Gastroesophageal sphincter (tissue), 3 donors: ENCODE measurements around the gene SH2D3A.
A peak's percentile ranks its signal among the peaks of the same experiment; 100 is the strongest.

Experiments
- EP300 ChIP-seq: sonication (generic); formaldehyde crosslinking; IDR thresholded peaks from one replicate; pipeline ENCODE4 v1.6.1; 2017; ENCODE audit warnings: antibody characterized with exemption, mild to moderate bottlenecking
- POLR2A ChIP-seq, 2 donors: fragments of 450-650 bp; IDR thresholded peaks; one replicate each; pipeline ENCODE4 v1.6.1; 2017; ENCODE audit warnings: antibody characterized with exemption in 2 of 2, mild to moderate bottlenecking in 2 of 2, moderate library complexity in 1 of 2
- TF ChIP-seq, protein P1 (sequence below), 4 experiments: fragments of 200-600 bp in 2 of 4; fragments of 450-650 bp in 2 of 4; sonication (generic) in 1 of 4; IDR thresholded peaks; one replicate each; pipeline ENCODE4 v1.5.1; 2017 to 2019; ENCODE audit warnings: antibody characterized with exemption in 4 of 4, mild to moderate bottlenecking in 2 of 4, moderate library complexity in 2 of 4

DNA sequence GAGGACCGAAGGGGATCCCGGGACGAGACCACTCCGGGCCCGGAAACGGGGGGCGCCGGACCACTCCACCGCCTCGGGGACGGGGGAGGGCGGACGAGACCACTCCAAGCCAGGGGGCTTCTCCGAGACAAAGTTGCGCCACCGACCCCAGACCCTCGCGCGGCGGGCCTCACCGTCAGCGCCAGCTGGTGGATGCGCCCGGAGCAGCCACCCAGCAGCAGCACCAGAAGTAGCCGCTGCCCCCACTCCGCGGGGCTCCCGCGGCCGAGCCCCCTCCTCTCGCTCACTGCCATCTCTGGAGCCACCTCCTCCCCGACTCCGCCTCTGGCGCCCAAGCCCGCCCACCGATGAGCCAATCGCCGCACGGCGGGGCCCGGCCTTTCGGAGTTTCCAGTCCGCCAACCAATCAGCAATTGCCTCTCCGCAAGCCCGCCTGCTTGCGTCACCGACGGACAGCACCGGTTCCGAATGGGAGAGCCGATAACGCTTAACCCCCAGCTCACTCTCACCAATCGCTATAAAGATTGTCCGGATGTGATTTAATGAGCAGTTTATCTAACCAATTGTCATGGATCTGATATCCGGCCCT, 29.9 kb downstream of the SH2D3A start, which contains the start of gene GPR108:
- TF ChIP-seq, protein P1, sequence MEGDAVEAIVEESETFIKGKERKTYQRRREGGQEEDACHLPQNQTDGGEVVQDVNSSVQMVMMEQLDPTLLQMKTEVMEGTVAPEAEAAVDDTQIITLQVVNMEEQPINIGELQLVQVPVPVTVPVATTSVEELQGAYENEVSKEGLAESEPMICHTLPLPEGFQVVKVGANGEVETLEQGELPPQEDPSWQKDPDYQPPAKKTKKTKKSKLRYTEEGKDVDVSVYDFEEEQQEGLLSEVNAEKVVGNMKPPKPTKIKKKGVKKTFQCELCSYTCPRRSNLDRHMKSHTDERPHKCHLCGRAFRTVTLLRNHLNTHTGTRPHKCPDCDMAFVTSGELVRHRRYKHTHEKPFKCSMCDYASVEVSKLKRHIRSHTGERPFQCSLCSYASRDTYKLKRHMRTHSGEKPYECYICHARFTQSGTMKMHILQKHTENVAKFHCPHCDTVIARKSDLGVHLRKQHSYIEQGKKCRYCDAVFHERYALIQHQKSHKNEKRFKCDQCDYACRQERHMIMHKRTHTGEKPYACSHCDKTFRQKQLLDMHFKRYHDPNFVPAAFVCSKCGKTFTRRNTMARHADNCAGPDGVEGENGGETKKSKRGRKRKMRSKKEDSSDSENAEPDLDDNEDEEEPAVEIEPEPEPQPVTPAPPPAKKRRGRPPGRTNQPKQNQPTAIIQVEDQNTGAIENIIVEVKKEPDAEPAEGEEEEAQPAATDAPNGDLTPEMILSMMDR (IDR thresholded peaks at IDR 0.05), result peak in 1 of 4 experiments; percentile 4
- TF ChIP-seq POLR2A (IDR thresholded peaks at IDR 0.05) (peak; percentile 52 to 66), EP300 (no peak)
